ENCODE results near the gene PTPN6. TPM values are rescaled to one million over a fixed set of nuclear protein-coding genes. Genes with fewer than 3 reads are reported as not detected.
"Not testable (repeated sequence)": the region's sequence is repeated elsewhere in the genome, so short reads cannot be mapped to it uniquely, and the experiment has no call there.

PTPN6 gene
- 10 to 100 TPM; 44.8 to 48.1 TPM for total RNA-seq

DNA sequence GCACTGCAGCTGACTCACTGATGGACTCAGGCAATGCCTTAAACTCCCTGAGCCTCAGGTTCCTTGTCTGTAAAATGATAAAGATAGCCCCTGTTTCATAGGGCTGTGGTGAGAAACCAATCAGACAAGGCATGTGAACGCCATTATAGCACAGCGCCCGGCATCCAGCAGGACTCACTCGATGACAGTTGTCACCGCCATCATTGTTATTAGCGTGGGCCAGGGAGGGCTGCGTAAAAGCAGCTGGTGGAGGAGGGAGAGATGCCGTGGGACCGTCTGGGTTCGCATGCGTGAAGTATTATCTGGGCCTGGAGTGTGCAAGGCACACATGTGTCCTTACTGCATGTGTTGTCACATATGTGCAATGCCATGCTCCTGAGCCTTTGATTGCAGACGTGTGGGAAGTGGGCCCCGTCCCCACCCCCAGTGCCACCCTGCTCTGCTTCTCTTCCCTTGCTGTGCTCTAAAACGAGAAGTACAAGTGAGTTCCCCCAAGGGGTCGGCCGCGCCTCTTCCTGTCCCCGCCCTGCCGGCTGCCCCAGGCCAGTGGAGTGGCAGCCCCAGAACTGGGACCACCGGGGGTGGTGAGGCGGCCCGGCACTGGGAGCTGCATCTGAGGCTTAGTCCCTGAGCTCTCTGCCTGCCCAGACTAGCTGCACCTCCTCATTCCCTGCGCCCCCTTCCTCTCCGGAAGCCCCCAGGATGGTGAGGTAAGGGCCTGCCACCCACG is at the start of gene PTPN6:
PTPN6 (plus strand) TSS at position 546 of the 730 bp plus-strand sequence; CDS start at position 703, 157 bp downstream.
- peak within 1 kb of the TSS; percentile 80 for H3K27ac ChIP-seq
- TF ChIP-seq, protein P1, sequence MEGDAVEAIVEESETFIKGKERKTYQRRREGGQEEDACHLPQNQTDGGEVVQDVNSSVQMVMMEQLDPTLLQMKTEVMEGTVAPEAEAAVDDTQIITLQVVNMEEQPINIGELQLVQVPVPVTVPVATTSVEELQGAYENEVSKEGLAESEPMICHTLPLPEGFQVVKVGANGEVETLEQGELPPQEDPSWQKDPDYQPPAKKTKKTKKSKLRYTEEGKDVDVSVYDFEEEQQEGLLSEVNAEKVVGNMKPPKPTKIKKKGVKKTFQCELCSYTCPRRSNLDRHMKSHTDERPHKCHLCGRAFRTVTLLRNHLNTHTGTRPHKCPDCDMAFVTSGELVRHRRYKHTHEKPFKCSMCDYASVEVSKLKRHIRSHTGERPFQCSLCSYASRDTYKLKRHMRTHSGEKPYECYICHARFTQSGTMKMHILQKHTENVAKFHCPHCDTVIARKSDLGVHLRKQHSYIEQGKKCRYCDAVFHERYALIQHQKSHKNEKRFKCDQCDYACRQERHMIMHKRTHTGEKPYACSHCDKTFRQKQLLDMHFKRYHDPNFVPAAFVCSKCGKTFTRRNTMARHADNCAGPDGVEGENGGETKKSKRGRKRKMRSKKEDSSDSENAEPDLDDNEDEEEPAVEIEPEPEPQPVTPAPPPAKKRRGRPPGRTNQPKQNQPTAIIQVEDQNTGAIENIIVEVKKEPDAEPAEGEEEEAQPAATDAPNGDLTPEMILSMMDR (IDR thresholded peaks at IDR 0.05) = no peak
- no peaks in the 10 kb centered on the region for H3K36me3 ChIP-seq
- DNase-seq = no peak
- peak within 1 kb of the TSS; percentile 74 for H3K9ac ChIP-seq (ENCODE audit: low read depth in 2 of 2, low read length in 2 of 2)
- no peaks in the 10 kb centered on the region for H3K4me1 ChIP-seq
- H3K9me3 ChIP-seq = no peaks in the 10 kb centered on the region
- no peaks in the 10 kb centered on the region for H3K27me3 ChIP-seq
- H3K4me3 ChIP-seq = peak within 1 kb of the TSS; percentile 38
- intact Hi-C loops (cut with DNase I) = no loop called here

DNA sequence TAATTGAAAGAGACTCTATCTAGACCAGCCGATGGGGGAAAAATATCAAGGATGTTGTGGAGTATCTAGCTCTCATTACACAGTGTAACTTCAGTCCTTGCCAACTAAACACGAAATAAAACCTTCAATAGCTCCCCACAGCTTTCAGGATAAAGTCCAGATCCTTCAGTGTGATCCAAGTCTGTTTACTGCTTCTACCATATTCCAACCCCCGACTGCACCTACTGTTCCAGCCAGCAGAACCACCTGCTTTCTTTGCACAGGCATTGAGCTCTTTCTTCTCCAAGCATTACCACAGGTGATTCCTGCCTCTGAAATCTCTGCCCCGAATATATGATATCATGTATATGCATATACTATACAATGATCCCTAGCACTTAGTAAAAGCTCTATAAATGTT is 48.7 kb upstream of the PTPN6 start:
- DNase-seq = no peak
- Histone ChIP-seq H3K27ac (no peak overlapping the region), H3K36me3 (no peaks in the 10 kb centered on the region), H3K4me1 (peaks cover 13% of the 10 kb centered on the region), H3K4me3 (no peak overlapping the region), H3K9ac (ENCODE audit: low read depth in 2 of 2, low read length in 2 of 2) (no peak overlapping the region), H3K27me3 (no peaks in the 10 kb centered on the region), H3K9me3 (no peaks in the 10 kb centered on the region)
- intact Hi-C loops (cut with DNase I) = no loop called here
- TF ChIP-seq, protein P1 (IDR thresholded peaks at IDR 0.05) = no peak

DNA sequence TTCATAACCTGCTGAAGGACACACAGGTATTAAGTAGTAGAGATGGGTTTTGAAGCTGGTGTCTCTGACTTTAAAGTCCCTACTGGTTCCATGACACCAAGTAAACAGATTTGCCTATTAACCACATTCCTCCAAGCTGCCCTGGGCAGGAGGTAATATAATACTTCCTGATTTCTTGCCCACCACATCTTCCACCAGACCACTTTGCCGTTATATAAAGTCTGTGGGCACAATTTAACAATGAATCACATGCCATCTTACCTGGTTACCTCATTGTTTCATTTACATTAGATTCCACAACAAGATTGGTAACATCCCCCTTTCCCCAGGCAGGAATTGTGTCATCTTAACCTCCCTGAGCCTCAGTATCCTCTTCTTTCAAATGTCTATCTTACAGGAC is 47.4 kb upstream of the PTPN6 start:
- TF ChIP-seq, protein P1 (IDR thresholded peaks at IDR 0.05) = no peak
- no peak overlapping the region for H3K4me3 ChIP-seq
- intact Hi-C loops (cut with DNase I) = no loop called here
- no peak for DNase-seq
- H3K36me3 ChIP-seq = no peaks in the 10 kb centered on the region
- peaks cover 13% of the 10 kb centered on the region for H3K4me1 ChIP-seq
- H3K9me3 ChIP-seq = no peaks in the 10 kb centered on the region
- no peak overlapping the region for H3K27ac ChIP-seq
- H3K9ac ChIP-seq (ENCODE audit: low read depth in 2 of 2, low read length in 2 of 2) = no peak overlapping the region
- no peaks in the 10 kb centered on the region for H3K27me3 ChIP-seq

- Histone ChIP-seq H3K9me3 (no peaks in the 10 kb centered on the region), H3K27ac (peak within 1 kb of the TSS; percentile 63), H3K27me3 (no peaks in the 10 kb centered on the region), H3K36me3 (no peaks in the 10 kb centered on the region), H3K4me1 (peaks cover 10% of the 10 kb centered on the region), H3K9ac (ENCODE audit: low read depth in 2 of 2, low read length in 2 of 2) (peak within 1 kb of the TSS; percentile 83 to 94), H3K4me3 (peak within 1 kb of the TSS; percentile 56)
- intact Hi-C loops (cut with DNase I) = no loop called here
- TF ChIP-seq, protein P1 (IDR thresholded peaks at IDR 0.05) = no peak
- peak; percentile 99 for DNase-seq
Observed at GRCh38 chr12:6904280-6905276, 46.6 kb upstream of the PTPN6 start, which contains the start of gene LRRC23. LRRC23 (plus strand) TSS chr12:6904822; CDS start chr12:6905634, 812 bp downstream.

- DNase-seq = no peak
- peak overlapping the region; percentile 83 to 94 for H3K9ac ChIP-seq (ENCODE audit: low read depth in 2 of 2, low read length in 2 of 2)
- peaks cover under 1% of the 10 kb centered on the region for H3K4me1 ChIP-seq
- no peaks in the 10 kb centered on the region for H3K36me3 ChIP-seq
- H3K4me3 ChIP-seq = no peak overlapping the region
- intact Hi-C loops (cut with DNase I) = no loop called here
- no peak overlapping the region for H3K27ac ChIP-seq
- H3K27me3 ChIP-seq = no peaks in the 10 kb centered on the region
- TF ChIP-seq, protein P1 (IDR thresholded peaks at IDR 0.05) = no peak
- H3K9me3 ChIP-seq = no peaks in the 10 kb centered on the region
Observed at GRCh38 chr12:6905414-6906040, 45.6 kb upstream of the PTPN6 start.

GRCh38 chr12:6908141-6908540 is 43.0 kb upstream of the PTPN6 start:
- intact Hi-C loops (cut with DNase I); H3K27me3 ChIP-seq; H3K4me3 ChIP-seq; H3K4me1 ChIP-seq; H3K27ac ChIP-seq; H3K36me3 ChIP-seq; DNase-seq; H3K9me3 ChIP-seq; H3K9ac ChIP-seq (ENCODE audit: low read depth in 2 of 2, low read length in 2 of 2): not testable (repeated sequence)
